NOMO-1 (cell line): ENCODE results near the gene SETD2.
"Not testable (repeated sequence)": the region's sequence is repeated elsewhere in the genome, so short reads cannot be mapped to it uniquely, and the experiment has no call there.

Experiments
- DNase-seq, 2 experiments: peaks; one replicate each; lab custom pipeline; 2025; ENCODE audit not compliant: unreplicated experiment in 2 of 2; lab: John Stamatoyannopoulos, UW

Gene SETD2

DNA sequence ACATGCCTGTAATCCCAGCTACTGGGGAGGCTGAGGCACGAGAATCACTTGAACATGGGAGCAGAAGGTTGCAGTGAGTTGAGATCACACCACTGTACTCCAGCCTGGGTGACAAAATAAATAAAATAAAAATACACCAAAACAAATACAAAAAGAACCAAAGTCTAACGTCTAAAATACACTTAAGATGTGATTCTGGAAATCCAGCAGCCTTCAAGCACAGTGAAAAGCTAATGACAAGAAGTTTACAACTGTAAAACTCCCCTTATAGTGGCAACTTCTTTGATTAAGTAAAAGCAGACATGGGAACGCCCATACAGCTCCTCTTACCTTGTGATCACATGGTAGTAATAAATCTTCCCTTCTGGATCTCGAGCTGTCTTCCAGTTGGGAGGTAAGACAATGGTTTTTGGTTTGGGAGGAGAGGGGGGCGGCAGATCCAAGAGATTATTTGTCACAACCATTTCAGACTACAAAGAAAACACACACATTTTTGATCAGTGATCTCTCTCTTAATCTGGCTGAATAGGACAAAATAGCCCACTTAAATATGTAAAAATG, 121.6 kb downstream of the SETD2 start:
- DNase-seq: no peak

DNA sequence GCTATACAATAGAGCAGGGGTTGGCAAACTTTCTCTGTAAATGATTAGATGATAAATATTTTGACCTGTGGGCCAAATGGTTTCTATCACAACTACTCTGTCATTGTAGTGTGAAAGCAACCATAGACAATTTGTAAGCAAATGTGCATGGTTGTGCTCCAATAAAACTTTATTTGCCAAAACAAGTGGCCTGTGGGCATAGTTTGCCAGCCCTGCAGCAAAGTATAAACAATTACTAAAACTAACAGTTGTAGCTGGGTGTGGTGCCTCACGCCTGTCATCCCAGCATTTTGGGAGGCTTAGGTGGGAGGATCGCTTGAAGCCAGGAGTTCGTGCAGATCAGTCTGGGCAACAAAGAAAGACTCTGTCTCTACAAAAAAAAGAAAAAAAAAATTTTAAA, 122.8 kb downstream of the SETD2 start:
- DNase-seq: no peak

DNA sequence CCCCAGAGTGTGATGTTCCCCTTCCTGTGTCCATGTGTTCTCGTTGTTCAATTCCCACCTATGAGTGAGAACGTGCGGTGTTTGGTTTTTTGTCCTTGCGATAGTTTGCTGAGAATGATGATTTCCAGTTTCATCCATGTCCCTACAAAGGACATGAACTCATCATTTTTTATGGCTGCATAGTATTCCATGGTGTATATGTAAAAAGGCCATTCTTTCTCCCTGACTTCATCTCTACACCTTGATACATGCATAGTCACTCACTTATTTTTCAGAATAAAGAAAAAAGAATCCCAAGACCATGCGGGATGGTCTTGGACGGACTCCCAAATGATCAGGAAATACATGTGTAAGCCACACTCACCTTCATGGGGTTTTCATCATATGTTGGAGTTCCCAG, 126.6 kb downstream of the SETD2 start:
- DNase-seq: not testable (repeated sequence)

DNA sequence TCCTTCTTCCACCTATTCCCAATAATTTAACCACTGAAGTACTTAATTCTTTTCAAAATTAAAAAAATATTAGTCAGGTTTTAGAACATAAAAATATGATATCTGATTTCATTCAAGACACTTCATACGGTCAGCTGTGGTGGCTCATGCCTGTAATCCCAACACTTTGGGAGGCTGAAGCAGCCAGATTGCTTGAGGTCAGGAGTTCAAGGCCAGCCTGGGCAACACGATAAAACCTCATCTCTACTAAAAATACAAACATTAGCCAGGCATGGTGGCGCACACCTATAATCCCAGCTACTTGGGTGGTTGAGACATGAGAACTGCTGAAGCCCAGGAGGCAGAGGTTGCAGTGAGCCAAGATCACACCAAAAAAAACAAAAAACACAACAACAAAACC, 127.8 kb downstream of the SETD2 start:
- DNase-seq: no peak

DNA sequence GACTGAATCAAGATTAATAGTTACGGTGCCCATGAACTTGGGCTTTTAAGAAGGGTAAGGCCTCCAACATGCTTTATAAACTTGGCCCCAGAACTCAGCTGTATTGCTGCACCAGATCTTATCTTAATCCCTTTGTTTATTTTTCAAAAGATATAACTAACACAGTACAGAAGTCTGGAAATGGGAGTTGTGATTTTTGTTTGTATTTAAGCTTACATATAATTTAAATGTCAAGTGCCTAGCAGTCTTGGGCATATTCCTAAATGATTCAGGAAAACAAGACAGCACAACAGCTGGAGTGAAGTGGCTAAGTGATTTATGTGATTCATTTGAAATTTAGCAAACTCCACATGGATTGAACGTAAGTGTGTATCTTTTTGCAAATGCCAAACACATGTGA, 128.3 kb downstream of the SETD2 start:
- DNase-seq: no peak

DNA sequence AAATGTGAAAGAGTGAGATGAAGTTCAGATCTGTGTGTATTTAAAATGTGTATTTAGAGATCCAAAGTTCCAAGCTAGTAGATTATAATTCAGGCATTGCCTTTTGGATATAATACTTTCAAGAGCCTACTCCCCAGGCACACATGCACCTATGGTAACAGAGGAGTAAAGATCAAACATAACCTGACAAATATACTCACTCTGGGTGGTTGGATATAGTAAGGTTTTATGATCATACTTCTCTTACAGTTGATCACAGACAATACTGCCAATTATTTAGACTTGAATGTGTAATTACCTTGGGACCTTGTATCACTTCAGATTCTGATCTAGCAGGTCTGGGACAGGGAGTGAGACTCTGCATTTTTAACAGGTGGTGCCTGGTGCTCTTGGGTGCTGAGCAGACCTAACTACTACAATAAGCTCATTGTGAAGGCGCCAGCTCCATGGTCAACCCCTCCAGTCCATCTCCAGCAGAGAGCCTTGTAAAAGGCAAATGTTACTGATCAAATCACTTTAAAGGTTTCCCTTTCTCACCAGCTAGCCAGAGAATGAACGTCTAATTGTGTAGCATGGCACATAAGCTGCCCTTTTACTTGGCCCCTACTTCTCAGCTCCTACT, 128.9 kb downstream of the SETD2 start:
- no peak for DNase-seq

DNA sequence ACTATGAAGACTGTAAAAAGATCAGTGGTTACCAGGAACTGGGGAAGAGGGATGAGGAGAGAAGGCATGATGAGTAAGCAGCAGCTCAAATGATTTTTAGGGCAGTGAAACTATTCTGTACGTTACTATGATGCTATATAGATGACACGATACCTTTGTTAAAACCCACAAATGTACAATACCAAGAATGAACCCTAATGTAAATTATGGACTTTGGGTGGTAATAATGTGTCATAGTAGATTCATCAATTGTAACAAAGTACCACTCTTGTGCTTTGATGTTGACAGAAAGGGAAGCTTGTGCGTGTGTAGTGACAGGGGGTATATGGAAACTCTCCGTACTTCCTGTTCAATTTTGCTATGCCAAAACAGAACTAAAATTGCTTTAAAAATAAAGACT, 132.9 kb downstream of the SETD2 start:
- not testable (repeated sequence) for DNase-seq

DNA sequence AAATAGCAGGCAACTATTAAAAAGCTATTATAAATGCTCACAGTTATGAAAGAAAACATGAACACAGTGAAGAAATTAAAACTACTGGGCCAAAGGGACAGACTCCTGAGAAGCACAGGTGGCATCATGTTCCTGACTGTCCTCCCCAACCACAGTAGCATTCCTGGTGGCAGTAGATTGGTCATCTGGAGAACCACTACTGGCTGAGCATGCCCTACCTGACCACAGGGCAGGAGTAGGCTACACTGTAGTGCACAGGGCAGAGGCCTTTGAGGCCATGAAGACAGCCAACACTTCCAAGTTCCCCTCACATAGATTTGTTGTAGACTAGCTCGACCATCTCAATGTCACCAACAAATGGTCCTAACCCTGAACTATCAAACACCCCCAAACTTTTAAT, 135.2 kb downstream of the SETD2 start:
- DNase-seq: no peak

DNA sequence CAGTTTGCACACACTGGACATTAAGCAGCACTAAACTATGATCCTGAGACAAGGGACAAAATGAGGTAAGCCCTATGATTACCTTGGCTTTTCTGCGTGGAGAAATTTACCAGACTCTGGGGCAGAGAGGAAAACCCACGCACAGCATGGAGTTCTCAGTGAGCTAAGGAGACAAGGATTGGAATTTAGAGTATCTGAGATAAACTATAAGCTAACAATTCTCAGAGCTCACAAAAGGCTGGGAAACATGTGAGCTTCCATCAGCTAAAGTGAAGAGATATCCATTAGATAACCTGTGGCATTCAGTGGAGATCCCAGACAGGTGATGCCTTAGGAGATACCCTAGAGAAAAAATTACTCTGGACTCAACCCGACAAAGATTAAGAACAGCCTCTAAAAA, 135.8 kb downstream of the SETD2 start:
- no peak for DNase-seq

DNA sequence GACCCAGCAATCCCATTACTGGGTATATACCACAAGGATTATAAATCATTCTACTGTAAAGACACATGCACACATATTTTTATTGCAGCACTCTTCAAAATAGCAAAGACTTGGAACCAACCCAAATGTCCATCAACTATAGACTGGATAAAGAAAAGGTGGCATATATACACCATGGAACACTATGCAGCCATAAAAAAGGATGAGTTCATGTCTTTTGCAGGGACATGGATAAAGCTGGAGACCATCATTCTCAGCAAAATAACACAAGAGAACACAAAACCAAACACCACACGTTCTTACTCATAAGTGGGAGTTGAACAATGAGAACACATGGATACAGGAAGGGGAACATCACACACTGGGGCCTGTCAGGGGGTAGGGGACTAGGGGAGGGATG, 137.5 kb downstream of the SETD2 start:
- not testable (repeated sequence) for DNase-seq

DNA sequence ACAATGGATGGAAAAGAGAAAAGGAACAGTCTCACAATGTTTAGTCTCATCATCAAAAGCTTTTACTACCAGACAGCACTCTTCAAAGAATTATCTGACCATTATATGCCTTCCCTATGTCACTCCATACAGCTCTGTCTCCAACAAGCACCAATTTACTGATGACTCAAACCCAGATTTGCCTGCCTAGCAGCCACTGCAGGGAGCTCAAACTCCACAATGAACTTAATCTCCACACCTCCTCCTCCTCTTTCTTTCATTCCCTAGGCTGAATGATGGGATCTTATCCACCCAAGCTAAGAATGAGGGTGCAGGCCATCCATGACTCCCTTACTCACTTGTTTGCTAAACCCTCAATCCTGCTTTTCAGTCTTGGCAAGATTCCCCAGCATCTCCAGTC, 139.0 kb downstream of the SETD2 start:
- DNase-seq: no peak

DNA sequence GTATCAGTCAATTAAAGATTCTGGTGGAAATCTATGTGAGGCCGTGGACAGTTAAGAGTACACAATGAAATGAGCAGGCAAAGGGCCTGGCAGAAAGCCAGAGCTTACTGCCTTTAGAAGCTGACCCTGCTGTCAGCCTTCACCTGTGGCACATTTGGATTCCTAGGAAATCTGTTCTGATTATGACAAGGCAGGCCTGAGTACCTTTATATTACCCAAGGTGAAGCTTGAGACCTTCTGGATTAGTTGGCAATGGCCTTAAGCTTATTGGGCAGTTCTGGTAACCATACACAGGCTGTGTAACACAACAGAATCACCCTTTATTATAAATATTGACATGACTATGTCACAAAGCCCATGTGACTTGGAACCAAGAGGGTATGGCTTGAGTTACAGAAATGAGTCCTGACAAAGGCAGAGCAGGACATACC, 141.3 kb downstream of the SETD2 start:
- DNase-seq: no peak

DNA sequence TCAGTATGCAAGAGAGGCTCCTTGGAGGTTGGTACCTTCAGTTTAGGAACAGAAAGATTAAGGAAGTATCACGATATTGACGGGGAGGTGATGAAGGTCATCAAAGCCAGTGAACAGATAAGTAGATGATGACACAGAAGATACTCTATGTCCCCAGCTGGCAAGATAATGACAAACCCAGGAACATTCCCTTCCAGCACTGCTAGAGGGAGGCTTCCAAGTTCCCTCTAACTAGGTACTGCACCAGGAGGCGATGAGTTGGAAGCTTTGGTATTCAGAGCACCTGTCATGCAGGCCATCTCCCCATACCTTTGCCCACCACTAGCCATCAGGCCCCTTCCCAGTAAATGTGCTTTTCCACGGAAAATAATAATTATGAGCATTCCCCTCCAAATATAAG, 143.6 kb downstream of the SETD2 start:
- DNase-seq: no peak

DNA sequence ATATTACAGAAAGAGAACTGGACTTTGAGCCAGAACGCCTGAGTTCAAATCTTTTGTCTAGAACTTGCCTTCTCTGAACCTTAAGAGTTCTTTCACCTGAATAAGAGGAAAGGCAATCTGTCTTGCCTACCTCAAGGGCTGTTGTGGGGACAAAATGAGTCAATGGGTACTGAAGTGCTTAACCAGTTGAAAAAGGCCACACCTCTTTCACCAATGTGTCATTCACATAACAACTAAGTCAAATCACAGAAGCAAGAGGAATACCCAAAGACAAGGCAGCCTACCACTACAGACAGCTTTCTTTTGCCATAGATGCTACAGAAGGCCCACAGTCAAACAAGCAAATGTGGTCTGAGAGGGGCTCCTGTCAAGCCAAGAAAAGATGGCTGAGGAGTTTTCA, 144.7 kb downstream of the SETD2 start:
- DNase-seq: no peak

DNA sequence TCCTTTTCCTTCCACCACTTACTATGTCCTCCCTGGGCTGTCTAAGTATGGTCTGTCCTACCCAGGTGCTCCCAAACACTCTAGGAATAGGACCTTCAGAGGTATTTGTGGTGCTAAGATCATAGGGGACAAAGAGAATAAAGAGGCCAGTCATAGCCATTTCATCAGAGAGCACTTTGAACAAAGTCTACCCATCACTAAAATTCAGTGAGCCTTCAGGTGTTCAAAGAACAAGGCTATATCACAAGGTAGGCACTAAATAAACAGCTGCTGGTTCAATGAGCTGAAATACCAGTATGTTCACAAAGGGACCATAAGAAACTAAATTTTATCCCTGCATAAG, 145.7 kb downstream of the SETD2 start:
- DNase-seq: no peak

DNA sequence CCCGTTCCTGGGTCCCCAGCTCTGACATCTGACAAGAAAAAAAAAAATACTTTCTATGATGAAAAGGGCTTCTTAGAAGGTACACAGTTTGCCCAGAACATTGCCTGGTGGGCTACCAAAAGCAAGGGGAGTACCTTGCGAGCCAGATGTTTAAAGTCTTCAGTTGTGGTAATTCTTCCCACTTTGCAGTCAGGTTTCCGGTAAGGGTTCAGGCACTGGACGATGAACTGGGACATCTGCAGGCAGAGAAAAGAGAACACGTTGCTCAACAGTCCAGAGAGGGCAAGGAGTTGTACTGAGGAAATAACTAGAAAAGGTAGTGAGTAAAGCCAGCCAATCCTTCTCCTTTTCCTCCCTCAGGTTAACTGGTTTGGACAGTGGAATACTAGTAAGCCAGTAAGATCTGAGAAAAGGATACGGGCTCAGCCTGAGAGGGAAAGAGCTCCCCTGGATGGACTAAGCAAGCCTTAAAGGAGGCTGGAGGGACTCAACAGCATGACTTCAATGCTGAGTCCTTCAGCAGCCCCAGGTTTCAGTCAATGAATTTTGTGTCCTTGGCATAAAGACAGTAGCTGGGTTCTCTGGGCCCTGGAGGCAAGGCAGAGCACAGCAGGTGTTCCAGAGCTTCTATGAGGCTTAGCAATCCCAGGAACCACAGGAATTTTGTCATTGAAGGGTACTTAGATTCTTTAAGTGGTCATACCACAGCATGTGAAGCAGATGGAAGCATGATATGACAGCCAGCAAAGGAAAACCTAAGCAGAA, 146.2 kb downstream of the SETD2 start:
- DNase-seq: no peak

DNA sequence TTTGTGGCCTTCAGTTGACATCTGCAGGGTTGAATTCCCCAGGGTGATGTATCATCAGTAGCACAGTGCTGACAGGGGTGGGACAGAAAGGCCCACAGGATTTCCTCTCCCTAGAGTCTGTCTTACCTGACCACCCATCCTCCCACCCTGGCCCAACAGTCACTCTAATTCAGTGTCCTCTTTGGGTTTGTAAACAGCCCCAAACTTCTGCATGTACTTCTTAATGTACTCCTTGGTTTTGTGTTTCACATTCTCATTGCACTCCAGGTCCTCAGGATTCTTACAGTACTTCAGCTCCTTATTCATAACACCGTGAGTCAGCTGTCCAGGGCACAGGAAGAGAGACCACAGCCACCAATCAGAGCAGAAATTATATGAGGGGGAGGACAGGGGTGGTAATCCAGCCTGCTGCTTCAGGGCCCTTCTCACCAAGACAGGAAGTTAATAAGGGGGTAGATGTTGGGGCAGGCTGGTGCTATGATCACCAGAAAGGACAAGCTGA, 146.9 kb downstream of the SETD2 start:
- DNase-seq: peak in 1 of 2 experiments; percentile 1

DNA sequence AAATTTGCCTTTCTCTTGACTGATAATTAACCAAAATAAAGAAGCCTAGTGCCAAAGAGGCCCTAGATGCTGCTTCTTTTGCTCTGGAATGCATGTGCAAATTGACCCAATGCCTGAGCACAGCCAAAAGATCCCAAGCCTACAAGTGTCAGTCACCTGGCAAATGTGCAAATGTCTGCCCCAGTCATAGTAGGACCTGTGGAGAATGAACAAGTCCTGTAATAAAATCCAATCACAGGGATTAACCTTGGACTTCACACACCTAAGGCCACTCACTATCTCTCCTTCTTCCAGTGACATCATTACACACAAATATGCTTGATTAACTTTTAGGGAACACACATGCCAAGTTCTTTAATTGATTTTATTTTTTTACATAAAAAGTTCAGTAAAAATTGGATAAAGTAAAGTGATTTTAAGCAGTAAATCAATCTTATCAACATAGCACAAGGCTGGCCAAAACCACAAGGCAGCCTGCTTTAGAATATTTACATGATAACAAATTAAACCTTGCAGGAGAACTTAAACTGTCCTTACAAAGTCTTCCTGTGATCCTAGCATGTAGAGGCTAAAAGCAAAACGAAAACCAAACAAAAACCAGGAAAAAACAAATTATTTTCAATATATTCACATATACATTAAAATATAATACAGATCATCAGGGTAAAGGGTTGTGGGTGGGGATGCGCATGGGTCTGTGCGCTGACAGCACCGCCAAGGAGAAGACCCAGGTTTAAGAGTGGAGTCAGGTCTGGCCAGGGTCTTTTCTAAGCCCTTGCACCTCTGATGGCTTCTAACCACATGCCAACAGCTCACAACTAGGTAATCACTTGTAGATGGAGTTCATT, 147.6 kb downstream of the SETD2 start:
- DNase-seq: no peak

DNA sequence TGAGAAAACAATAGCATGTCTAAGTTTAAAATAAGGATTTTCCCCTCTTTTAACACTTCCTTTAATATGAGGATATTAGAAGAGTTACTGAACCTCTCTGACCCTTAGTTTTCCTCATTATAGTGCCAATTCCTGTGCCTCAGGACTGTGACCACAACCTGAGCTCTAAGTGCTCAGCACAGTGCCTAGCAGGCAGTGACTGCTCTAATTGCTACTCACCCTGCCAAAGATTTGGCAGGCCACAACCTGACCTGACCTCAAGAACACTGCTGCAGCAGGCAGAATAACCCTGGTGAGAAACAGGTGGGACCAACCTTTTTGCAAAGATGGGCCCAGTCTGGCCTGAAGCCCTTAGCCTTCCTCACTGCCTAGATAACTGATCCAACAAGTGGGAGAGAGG, 148.8 kb downstream of the SETD2 start:
- no peak for DNase-seq

DNA sequence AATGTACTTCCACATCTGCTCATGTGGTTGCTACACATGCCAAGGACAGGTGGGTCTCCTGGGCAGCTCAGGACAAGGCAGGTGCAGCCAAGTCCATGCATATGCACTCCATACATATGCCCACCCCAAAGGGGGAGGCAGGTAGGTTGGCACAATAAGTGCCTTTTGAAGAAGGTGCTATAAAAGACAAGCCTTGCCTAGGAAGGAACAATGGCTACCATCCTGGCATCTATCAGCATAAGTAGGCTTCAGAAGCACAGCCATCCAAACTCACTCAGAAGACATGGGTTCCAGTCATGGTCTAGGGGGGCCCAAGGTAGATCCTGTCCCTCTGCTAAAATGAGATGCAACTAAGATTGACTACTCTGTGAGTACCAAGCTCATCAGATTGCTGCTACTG, 149.9 kb downstream of the SETD2 start:
- DNase-seq: no peak

DNA sequence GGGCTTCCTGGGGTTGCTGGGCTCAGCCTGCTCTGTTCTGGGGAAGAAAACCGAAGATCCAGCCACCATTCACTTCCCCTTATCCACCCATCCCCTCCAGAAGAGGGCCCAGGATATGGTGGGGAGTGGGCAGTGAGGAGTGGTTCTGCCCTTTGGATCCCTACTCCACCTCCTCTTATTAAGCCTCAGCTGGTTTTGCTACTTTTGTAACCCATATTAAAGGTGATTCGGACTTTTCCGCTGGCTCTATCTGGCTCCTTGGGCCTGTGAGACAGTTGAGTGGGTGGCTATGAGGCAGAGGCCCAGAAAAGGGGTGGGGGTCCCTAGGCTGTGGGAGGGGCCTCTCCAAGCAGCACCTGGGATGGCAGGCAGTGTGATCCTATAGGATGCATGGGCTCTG, 150.7 kb downstream of the SETD2 start:
- DNase-seq: no peak
